Measurements from ENCODE around the gene C2orf72.
"Not testable (repeated sequence)": the region's sequence is repeated elsewhere in the genome, so short reads cannot be mapped to it uniquely, and the experiment has no call there.

DNA sequence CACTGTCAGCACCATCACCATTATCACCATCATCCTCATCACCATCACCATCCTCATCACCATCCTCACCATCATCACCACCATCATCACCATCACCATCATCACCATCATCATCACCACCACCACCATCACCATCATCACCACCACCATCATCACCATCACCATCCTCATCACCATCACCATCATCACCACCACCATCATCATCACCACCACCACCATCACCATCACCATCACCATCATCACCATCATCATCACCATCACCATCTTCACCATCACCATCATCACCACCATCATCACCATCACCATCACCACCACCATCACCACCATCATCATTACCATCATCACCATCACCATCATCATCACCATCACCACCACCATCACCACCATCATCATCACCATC lies 32.4 kb upstream of the C2orf72 start:
- TF ChIP-seq, protein P1, sequence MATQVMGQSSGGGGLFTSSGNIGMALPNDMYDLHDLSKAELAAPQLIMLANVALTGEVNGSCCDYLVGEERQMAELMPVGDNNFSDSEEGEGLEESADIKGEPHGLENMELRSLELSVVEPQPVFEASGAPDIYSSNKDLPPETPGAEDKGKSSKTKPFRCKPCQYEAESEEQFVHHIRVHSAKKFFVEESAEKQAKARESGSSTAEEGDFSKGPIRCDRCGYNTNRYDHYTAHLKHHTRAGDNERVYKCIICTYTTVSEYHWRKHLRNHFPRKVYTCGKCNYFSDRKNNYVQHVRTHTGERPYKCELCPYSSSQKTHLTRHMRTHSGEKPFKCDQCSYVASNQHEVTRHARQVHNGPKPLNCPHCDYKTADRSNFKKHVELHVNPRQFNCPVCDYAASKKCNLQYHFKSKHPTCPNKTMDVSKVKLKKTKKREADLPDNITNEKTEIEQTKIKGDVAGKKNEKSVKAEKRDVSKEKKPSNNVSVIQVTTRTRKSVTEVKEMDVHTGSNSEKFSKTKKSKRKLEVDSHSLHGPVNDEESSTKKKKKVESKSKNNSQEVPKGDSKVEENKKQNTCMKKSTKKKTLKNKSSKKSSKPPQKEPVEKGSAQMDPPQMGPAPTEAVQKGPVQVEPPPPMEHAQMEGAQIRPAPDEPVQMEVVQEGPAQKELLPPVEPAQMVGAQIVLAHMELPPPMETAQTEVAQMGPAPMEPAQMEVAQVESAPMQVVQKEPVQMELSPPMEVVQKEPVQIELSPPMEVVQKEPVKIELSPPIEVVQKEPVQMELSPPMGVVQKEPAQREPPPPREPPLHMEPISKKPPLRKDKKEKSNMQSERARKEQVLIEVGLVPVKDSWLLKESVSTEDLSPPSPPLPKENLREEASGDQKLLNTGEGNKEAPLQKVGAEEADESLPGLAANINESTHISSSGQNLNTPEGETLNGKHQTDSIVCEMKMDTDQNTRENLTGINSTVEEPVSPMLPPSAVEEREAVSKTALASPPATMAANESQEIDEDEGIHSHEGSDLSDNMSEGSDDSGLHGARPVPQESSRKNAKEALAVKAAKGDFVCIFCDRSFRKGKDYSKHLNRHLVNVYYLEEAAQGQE (IDR thresholded peaks at IDR 0.05; ENCODE audit: insufficient read depth in 1 of 2, low read depth in 2 of 2, low read length in 1 of 2) = not testable (repeated sequence)
- TF ChIP-seq, protein P2, sequence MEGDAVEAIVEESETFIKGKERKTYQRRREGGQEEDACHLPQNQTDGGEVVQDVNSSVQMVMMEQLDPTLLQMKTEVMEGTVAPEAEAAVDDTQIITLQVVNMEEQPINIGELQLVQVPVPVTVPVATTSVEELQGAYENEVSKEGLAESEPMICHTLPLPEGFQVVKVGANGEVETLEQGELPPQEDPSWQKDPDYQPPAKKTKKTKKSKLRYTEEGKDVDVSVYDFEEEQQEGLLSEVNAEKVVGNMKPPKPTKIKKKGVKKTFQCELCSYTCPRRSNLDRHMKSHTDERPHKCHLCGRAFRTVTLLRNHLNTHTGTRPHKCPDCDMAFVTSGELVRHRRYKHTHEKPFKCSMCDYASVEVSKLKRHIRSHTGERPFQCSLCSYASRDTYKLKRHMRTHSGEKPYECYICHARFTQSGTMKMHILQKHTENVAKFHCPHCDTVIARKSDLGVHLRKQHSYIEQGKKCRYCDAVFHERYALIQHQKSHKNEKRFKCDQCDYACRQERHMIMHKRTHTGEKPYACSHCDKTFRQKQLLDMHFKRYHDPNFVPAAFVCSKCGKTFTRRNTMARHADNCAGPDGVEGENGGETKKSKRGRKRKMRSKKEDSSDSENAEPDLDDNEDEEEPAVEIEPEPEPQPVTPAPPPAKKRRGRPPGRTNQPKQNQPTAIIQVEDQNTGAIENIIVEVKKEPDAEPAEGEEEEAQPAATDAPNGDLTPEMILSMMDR (IDR thresholded peaks at IDR 0.05) = not testable (repeated sequence)
- TF ChIP-seq SIN3A (IDR thresholded peaks at IDR 0.05; ENCODE audit: borderline replicate concordance, insufficient read depth, low read depth, low read length) = not testable (repeated sequence)

Measured in Panc1 (cell line).